Sigmoid colon (tissue), 7 donors: ENCODE results near the gene XPA. TPM values are rescaled to one million over a fixed set of nuclear protein-coding genes. Genes with fewer than 3 reads are reported as not detected.

ENCODE experiments used
- DNase-seq: peaks from one replicate; pipeline ENCODE4 v3.0.0-alpha.2; 2019
- H3K27ac ChIP-seq, 4 donors: fragments of 200-600 bp; sonication (generic); one replicate each; pipeline ENCODE4 v1.5.1; 2016 to 2019; ENCODE audit warnings: mild to moderate bottlenecking in 1 of 4
- H3K27me3 ChIP-seq, 3 donors: fragments of 200-600 bp; sonication (generic); one replicate each; pipeline ENCODE4 v1.5.1; 2019; ENCODE audit warnings: mild to moderate bottlenecking in 1 of 3
- H3K36me3 ChIP-seq, 4 donors: fragments of 200-600 bp; sonication (generic); one replicate each; pipeline ENCODE4 v1.5.1; 2016 to 2019
- H3K4me1 ChIP-seq, 4 donors: fragments of 200-600 bp; sonication (generic); one replicate each; pipeline ENCODE4 v1.5.1; 2017 to 2019
- H3K4me3 ChIP-seq, 4 donors: fragments of 200-600 bp; sonication (generic); one replicate each; pipeline ENCODE4 v1.5.1; 2017 to 2019; ENCODE audit warnings: mild to moderate bottlenecking in 2 of 4, moderate library complexity in 1 of 4
- H3K9me3 ChIP-seq, 4 donors: fragments of 200-600 bp in 3 of 4; sonication (generic) in 3 of 4; one replicate each; pipeline versions ENCODE4 v1.5.1 to v1.6.1; 2013 to 2019
- EP300 ChIP-seq, 4 donors: sonication (generic); formaldehyde crosslinking; IDR thresholded peaks; one replicate each; pipeline ENCODE4 v1.6.1; 2017; ENCODE audit warnings: antibody characterized with exemption in 4 of 4
- POLR2A ChIP-seq, 2 donors: fragments of 450-650 bp; IDR thresholded peaks; one replicate each; pipeline ENCODE4 v1.6.1; 2016; ENCODE audit warnings: antibody characterized with exemption in 2 of 2, mild to moderate bottlenecking in 2 of 2, moderate library complexity in 2 of 2
- POLR2AphosphoS5 ChIP-seq, 4 donors: sonication (generic); formaldehyde crosslinking; IDR thresholded peaks; one replicate each; pipeline ENCODE4 v1.6.1; 2017; ENCODE audit warnings: antibody characterized with exemption in 4 of 4
- WGBS, 2 donors: extraction: QIAGEN DNeasy Blood & Tissue Kit; methylation state at CpG; one replicate each; pipeline ENCODE4 v1.1.7; 2013; 5-methylcytosine and 5-hydroxymethylcytosine counted together
- intact Hi-C: fragments of 100-400 bp; cut with DNase I; formaldehyde crosslinking; loops from one replicate; pipeline ENCODE4 v1.15.1; 2023
- polyA plus RNA-seq, 3 donors: library from polyadenylated mRNA; stranded (reverse); fragments of 200-250 nt; gene quantifications; one replicate each; pipeline ENCODE4 v1.2.3, GENCODE V29; 2013
- total RNA-seq, 4 donors: library from RNA; depleted of rRNA; stranded (reverse); fragments of >200 nt; gene quantifications; one replicate each; pipeline ENCODE4 v1.1.0, GENCODE V29; 2016
- TF ChIP-seq, protein P1 (sequence below), 4 experiments: fragments of 450-650 bp in 3 of 4; fragments of 200-600 bp in 1 of 4; IDR thresholded peaks; one replicate each; pipeline ENCODE4 v1.5.1; 2016 to 2019; ENCODE audit warnings: antibody characterized with exemption in 4 of 4, mild to moderate bottlenecking in 3 of 4, moderate library complexity in 2 of 4
- donor health status: healthy with polysubstance abuse.
- donor health status: Bipolar disorder and iron deficiency.
- donor health status: healthy.

Gene XPA
- total and polyA plus RNA-seq, 7 donors: 8.8 to 33.2 (median 21.7) TPM

DNA sequence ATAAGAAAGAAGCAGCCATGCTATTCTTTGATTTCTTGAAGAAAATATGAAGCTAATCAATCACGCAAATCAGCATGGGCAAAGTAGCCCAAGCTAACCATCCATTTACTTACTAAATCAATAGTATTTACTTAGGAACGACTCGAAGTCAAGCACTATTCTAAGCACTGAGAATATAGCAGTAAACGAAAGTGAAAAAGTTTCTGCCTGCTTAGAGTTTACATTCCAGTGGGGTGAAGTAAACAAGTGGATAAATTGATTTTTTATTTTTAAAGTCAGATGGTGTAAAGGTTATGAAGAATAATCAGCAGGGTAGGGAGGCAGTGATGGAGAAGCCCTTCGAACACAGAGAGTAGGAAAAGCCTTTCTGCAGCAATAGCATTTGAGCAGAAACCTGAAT lies 69.5 kb downstream of the XPA start:
- H3K9me3 ChIP-seq: no peaks in the 10 kb centered on the region
- H3K4me1 ChIP-seq: peaks cover 0 to 41% (median 33%) of the 10 kb centered on the region in 4 donors
- intact Hi-C loops: no loop called here
- peaks cover 0 to 31% (median 3%) of the 10 kb centered on the region in 4 donors for H3K36me3 ChIP-seq
- WGBS, 2 donors: 75 to 79% methylated on average over 5 of the region's 5 CpGs
- TF ChIP-seq POLR2A (IDR thresholded peaks at IDR 0.05) (no peak), EP300 (IDR thresholded peaks at IDR 0.05) (no peak), POLR2AphosphoS5 (IDR thresholded peaks at IDR 0.05) (no peak)
- TF ChIP-seq, protein P1, sequence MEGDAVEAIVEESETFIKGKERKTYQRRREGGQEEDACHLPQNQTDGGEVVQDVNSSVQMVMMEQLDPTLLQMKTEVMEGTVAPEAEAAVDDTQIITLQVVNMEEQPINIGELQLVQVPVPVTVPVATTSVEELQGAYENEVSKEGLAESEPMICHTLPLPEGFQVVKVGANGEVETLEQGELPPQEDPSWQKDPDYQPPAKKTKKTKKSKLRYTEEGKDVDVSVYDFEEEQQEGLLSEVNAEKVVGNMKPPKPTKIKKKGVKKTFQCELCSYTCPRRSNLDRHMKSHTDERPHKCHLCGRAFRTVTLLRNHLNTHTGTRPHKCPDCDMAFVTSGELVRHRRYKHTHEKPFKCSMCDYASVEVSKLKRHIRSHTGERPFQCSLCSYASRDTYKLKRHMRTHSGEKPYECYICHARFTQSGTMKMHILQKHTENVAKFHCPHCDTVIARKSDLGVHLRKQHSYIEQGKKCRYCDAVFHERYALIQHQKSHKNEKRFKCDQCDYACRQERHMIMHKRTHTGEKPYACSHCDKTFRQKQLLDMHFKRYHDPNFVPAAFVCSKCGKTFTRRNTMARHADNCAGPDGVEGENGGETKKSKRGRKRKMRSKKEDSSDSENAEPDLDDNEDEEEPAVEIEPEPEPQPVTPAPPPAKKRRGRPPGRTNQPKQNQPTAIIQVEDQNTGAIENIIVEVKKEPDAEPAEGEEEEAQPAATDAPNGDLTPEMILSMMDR (IDR thresholded peaks at IDR 0.05): no peak
- peak overlapping the region; percentile 12 to 41 (median 34) for H3K27ac ChIP-seq
- no peaks in the 10 kb centered on the region for H3K27me3 ChIP-seq
- no peak for DNase-seq
- H3K4me3 ChIP-seq: no peak overlapping the region

DNA sequence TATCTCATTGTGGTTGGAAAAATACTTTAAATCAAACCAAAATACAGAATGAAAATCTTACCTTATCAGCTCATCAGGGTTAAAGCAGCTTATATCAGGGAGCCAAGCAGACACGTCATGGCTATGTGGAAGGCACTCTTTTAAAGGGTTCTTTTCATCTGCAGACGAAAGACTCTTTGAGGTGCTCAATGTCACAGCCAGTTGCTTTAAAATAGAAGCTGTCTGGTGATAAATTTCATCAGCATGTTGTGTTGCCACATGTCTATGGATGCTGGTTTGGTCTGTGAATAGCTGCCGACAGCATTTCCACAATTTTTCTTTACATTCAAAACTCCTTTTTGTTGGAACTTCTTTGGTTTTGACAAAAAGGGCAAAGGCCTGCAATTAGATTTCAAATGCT lies 71.5 kb downstream of the XPA start:
- WGBS, 2 donors: 63 to 65% methylated on average over 3 of the region's 3 CpGs
- Histone ChIP-seq H3K27ac (no peak overlapping the region), H3K4me3 (no peak overlapping the region), H3K9me3 (no peaks in the 10 kb centered on the region), H3K36me3 (peaks cover 0 to 39% (median 3%) of the 10 kb centered on the region in 4 donors), H3K27me3 (no peaks in the 10 kb centered on the region), H3K4me1 (peaks cover 0 to 26% (median 21%) of the 10 kb centered on the region in 4 donors)
- intact Hi-C loops: no loop called here
- no peak for DNase-seq
- TF ChIP-seq EP300 (IDR thresholded peaks at IDR 0.05) (no peak), POLR2AphosphoS5 (IDR thresholded peaks at IDR 0.05) (no peak), POLR2A (IDR thresholded peaks at IDR 0.05) (no peak)
- TF ChIP-seq, protein P1 (IDR thresholded peaks at IDR 0.05): no peak

Other genes with a start within 250 kb of the XPA start
- gene TMOD1, start 195.7 kb downstream of the XPA start, total RNA-seq: 10 to 100 TPM; 28.5 to 56.8 (median 38.5) TPM
- gene TMOD1, start 195.7 kb downstream of the XPA start, polyA plus RNA-seq: 1 to 10 TPM; 1.6 to 5.8 (median 4.2) TPM
- gene TSTD2, start 64.0 kb downstream of the XPA start, total RNA-seq: 10 to 100 TPM; 15.5 to 31.2 (median 24.9) TPM
- gene TSTD2, start 64.0 kb downstream of the XPA start, polyA plus RNA-seq: 10 to 100 TPM in 1 of 3 donors, 1 to 10 TPM in 2; 8.4 to 12.5 (median 10.0) TPM
- 10 to 100 TPM; 13.9 to 20.2 (median 18.7) TPM for gene NCBP1, start 63.5 kb downstream of the XPA start, total RNA-seq
- gene NCBP1, start 63.5 kb downstream of the XPA start, polyA plus RNA-seq: 10 to 100 TPM in 2 of 3 donors, 1 to 10 TPM in 1; 7.8 to 15.9 (median 12.5) TPM
- not detected for gene FOXE1, start 155.9 kb upstream of the XPA start, total RNA-seq
- not detected for gene FOXE1, start 155.9 kb upstream of the XPA start, polyA plus RNA-seq
- gene TRMO, start 225.2 kb upstream of the XPA start, total RNA-seq: 10 to 100 TPM; 24.8 to 27.8 (median 25.7) TPM
- gene TRMO, start 225.2 kb upstream of the XPA start, polyA plus RNA-seq: 10 to 100 TPM in 2 of 3 donors, 1 to 10 TPM in 1; 7.8 to 15.5 (median 12.4) TPM
- not detected for gene HEMGN, start 240.8 kb upstream of the XPA start, total RNA-seq
- gene HEMGN, start 240.8 kb upstream of the XPA start, polyA plus RNA-seq: under 1 TPM in 1 of 3 donors, not detected in 2; 0.25 TPM